ENCODE results near the gene INAFM2.

INAFM2 gene

GRCh38 chr15:40282869-40283614, 40.5 kb upstream of the INAFM2 start, which contains the start of gene ANKRD63:
ANKRD63 (minus strand) TSS chr15:40283064; CDS start chr15:40282586, 478 bp downstream.
- Histone ChIP-seq H3K27ac (ENCODE audit: extremely low read depth, low read depth, low read length) (peak within 1 kb of the TSS; percentile 60; the same call in 1 of the 2 replicates), H3K36me3 (ENCODE audit: control insufficient read depth in 2 of 2, insufficient read depth in 1 of 2, low read length in 2 of 2) (no peaks in the 10 kb centered on the region), H3K9me3 (ENCODE audit: control insufficient read depth, insufficient read depth, low read depth, low read length) (no peaks in the 10 kb centered on the region), H3K4me1 (ENCODE audit: control insufficient read depth, insufficient read depth, low read length) (peaks cover 5% of the 10 kb centered on the region), H3K4me3 (ENCODE audit: low read depth, low read length) (peak within 1 kb of the TSS; percentile 36)
- POLR2A ChIA-PET = no interaction called here
- CTCF ChIA-PET = interaction anchor here (0.5 to 1.0 kb wide), 5 partner anchors 8 to 483 kb away, joined by 3 to 4 read pairs (median 3); no protein-coding TSS in a partner anchor
- TF ChIP-seq OSR2 (tag by site-specific recombination; IDR thresholded peaks at IDR 0.05) (no peak), ZNF449 (tag by site-specific recombination; IDR thresholded peaks at IDR 0.05) (peak; percentile 77), ZFHX2 (tag by site-specific recombination; conservative IDR thresholded peaks at IDR 0.05) (peak; percentile 38; the same call in 1 of the 2 replicates), SALL2 (tag by site-specific recombination; IDR thresholded peaks at IDR 0.05; ENCODE audit: borderline replicate concordance) (no peak), ZNF239 (tag by site-specific recombination; IDR thresholded peaks at IDR 0.05) (no peak), ZNF521 (tag by site-specific recombination; IDR thresholded peaks at IDR 0.05) (no peak), ZFP37 (tag by site-specific recombination; IDR thresholded peaks at IDR 0.05) (no peak), ZNF585B (tag by site-specific recombination; IDR thresholded peaks at IDR 0.05) (no peak), ZNF610 (tag by site-specific recombination; IDR thresholded peaks at IDR 0.05; ENCODE audit: borderline replicate concordance) (peak; percentile 95; the same call in 1 of the 2 replicates), GFI1B (tag by site-specific recombination; IDR thresholded peaks at IDR 0.05) (no peak), REPIN1 (tag by site-specific recombination; IDR thresholded peaks at IDR 0.05; ENCODE audit: low read depth) (no peak), ZNF660 (tag by site-specific recombination; IDR thresholded peaks at IDR 0.05) (peak; percentile 3; the same call in 1 of the 2 replicates), ZNF677 (tag by site-specific recombination; IDR thresholded peaks at IDR 0.05) (no peak), HOXC10 (CRISPR knock-in tag; IDR thresholded peaks at IDR 0.05) (no peak), WT1 (tag by site-specific recombination; IDR thresholded peaks at IDR 0.05) (no peak; the same call in 1 of the 2 replicates), ZNF214 (tag by site-specific recombination; IDR thresholded peaks at IDR 0.05; ENCODE audit: borderline replicate concordance) (no peak), ZNF658 (tag by site-specific recombination; IDR thresholded peaks at IDR 0.05) (no peak), ZNF311 (tag by site-specific recombination; IDR thresholded peaks at IDR 0.05; ENCODE audit: borderline replicate concordance) (no peak), ZNF747 (tag by site-specific recombination; IDR thresholded peaks at IDR 0.05) (no peak), ZBTB44 (tag by site-specific recombination; IDR thresholded peaks at IDR 0.05) (no peak), ZNF426 (tag by site-specific recombination; IDR thresholded peaks at IDR 0.05) (no peak), ZIC2 (tag by site-specific recombination; IDR thresholded peaks at IDR 0.05) (peak; percentile 84), ZNF341 (tag by site-specific recombination; IDR thresholded peaks at IDR 0.05; ENCODE audit: low read depth) (peak; percentile 68), TCF7L2 (IDR thresholded peaks at IDR 0.05; ENCODE audit: borderline replicate concordance, low read depth, low read length) (no peak), ZNF404 (tag by site-specific recombination; IDR thresholded peaks at IDR 0.05) (no peak), ZNF292 (tag by site-specific recombination; IDR thresholded peaks at IDR 0.05; ENCODE audit: borderline replicate concordance, low read depth) (no peak), ZNF830 (tag by site-specific recombination; IDR thresholded peaks at IDR 0.05; ENCODE audit: low read depth) (no peak), ZSCAN30 (tag by site-specific recombination; IDR thresholded peaks at IDR 0.05) (no peak)
- TF ChIP-seq, protein P1, sequence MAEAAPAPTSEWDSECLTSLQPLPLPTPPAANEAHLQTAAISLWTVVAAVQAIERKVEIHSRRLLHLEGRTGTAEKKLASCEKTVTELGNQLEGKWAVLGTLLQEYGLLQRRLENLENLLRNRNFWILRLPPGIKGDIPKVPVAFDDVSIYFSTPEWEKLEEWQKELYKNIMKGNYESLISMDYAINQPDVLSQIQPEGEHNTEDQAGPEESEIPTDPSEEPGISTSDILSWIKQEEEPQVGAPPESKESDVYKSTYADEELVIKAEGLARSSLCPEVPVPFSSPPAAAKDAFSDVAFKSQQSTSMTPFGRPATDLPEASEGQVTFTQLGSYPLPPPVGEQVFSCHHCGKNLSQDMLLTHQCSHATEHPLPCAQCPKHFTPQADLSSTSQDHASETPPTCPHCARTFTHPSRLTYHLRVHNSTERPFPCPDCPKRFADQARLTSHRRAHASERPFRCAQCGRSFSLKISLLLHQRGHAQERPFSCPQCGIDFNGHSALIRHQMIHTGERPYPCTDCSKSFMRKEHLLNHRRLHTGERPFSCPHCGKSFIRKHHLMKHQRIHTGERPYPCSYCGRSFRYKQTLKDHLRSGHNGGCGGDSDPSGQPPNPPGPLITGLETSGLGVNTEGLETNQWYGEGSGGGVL (tag by site-specific recombination; IDR thresholded peaks at IDR 0.05) = 0 out of 2 replicates have a peak, but pooled peaks have one; percentile 13
- TF ChIP-seq, protein P2, sequence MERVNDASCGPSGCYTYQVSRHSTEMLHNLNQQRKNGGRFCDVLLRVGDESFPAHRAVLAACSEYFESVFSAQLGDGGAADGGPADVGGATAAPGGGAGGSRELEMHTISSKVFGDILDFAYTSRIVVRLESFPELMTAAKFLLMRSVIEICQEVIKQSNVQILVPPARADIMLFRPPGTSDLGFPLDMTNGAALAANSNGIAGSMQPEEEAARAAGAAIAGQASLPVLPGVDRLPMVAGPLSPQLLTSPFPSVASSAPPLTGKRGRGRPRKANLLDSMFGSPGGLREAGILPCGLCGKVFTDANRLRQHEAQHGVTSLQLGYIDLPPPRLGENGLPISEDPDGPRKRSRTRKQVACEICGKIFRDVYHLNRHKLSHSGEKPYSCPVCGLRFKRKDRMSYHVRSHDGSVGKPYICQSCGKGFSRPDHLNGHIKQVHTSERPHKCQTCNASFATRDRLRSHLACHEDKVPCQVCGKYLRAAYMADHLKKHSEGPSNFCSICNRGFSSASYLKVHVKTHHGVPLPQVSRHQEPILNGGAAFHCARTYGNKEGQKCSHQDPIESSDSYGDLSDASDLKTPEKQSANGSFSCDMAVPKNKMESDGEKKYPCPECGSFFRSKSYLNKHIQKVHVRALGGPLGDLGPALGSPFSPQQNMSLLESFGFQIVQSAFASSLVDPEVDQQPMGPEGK (tag by site-specific recombination; IDR thresholded peaks at IDR 0.05) = peak; percentile 50; the same call in 1 of the 2 replicates
